Activated CD8-positive, alpha-beta memory T cell treated with anti-CD3 and anti-CD28 coated beads for 1 hour (primary cell): Measurements from ENCODE around the gene COCH.
"Not testable (repeated sequence)": the region's sequence is repeated elsewhere in the genome, so short reads cannot be mapped to it uniquely, and the experiment has no call there.

Source experiments
- DNase-seq, 2 donors: peaks; one replicate each; pipeline ENCODE4 v3.0.0-alpha.2; 2020; ENCODE audit warnings: low read depth in 1 of 2; ENCODE audit errors: extremely low read depth in 1 of 2

Gene COCH

DNA sequence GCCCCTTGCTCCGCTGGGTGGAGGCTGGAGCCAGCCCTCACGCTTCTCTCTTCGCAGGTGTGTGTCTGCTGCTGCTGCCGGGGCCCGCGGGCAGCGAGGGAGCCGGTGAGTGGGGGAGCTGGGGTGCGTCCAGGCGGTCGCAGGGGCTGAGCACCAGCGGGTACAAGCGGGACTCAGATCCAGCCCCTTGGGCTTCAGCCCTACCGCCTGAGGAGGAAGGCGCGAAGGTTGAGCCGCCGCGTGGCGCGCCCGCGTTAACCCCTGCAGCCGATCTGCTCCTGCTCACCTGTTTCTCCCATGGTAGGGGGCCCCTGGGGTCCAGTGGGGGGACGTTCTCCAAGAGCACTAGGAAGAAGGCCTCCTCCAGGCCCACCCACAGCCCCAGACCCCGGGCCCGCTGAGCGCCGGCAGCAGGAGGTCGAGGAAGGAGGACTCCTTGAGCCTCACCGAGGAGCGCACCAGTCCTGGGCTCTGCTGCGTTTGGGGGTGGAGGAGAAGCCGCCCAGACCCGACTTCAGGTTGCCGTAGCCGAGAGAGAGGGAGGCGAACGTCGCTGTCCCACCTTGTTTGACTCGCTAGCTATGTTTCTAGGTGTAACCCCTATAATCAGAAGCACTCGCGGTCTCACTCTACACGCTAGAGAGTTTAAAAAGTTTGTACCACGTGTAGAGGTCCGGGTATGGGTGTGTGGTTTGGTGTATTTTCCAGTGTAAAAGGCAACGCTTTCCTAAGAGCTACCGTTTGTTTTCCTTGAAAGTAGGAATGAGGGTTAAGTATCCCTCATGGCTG is 834 bp downstream of the COCH start:
- DNase-seq, result no peak

DNA sequence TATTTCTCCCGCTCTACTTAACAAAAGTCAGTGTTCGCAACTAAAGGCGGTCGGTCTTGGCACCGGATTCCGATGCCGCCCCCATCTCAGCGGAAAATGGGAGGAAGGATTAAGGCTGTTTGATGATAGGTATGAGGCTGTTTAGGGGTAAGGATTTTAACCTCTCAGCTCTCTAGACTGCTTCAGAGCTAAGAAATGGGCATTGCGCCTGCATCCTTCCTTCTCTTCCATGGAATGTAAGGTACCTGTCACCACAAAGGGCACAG is 1.4 kb downstream of the COCH start:
- no peak for DNase-seq

- DNase-seq, result no peak
Measured at GRCh38 chr14:30876692-30877091, 2.3 kb downstream of the COCH start.

DNA sequence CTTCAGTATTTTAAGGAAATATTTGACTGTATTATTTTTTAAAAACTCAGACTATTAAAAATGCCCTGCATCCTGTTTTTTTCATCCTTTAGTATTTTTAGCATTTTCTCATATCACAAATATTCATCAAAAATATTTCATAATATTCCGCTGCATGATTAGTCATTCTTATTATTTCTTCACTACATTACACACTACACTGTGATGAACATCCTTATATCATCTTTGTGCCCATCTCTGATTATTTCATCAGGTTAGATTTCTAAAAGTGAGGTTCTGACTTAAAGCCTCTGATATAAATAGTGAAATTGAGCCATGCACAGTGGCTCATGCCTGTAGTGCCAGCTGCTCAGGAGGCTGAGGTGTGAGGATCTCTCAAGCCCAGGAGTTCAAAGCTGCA is 8.1 kb downstream of the COCH start:
- no peak for DNase-seq

DNA sequence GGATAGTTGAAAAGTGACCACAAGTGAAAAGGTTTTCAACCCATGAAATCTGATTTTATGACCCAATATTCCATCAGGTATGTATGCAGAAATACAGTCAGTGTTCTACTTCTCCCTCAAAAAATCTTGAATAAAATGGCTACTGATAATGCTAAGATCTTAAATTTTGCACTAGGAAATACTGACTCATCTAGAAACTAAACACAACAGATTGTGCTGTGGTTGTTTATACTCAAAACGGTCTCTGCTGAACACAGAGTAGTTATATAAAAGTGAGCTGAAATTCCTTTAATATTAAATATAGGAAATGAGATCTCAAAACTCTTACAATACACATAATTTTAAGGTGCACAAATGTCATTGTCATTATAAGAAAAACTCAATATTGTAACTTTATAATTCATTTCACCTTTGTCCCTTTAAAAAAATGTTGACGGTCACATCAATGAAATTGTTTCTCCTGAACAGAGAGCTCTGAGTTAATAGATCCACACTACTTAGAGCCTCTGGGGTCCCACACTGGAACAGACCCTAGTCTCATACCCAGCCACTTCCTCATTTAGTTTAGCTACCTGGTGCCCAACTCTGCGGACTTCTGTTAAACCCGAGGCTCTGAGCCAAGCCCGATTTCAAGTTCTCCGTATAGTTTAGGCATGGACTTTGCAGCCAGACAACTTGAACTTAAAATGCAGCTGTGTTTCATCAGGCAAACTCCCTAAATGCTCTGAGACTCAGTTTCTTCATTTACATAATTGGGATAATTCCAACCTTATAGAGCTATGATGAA is 9.3 kb downstream of the COCH start:
- DNase-seq, result no peak

- no peak for DNase-seq
Measured at GRCh38 chr14:30884901-30885300, 10.5 kb downstream of the COCH start.

GRCh38 chr14:30885840-30886740 is 11.7 kb downstream of the COCH start:
- DNase-seq, result no peak

GRCh38 chr14:30888480-30889243 is 14.3 kb downstream of the COCH start:
- DNase-seq, result no peak

GRCh38 chr14:30889244-30889594 is 14.9 kb downstream of the COCH start:
- no peak for DNase-seq

DNA sequence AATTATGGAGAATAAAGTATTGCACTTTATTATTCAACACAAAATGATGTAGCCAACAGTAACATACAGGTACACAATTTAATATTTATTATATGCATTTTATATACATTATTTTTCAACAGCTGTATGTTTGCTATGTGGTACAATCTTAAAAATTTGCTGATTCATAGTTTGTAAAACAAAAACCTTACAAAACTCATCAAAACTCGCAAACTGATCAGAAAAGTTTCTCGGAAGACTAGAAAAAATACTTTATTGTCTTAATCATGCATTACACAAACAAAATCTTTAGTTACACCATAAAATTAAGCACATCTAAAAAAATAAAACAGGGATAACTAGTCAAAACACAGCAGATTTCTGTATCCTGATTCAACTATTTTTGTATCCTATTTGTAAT is 19.5 kb downstream of the COCH start:
- DNase-seq, result no peak

GRCh38 chr14:30894923-30895515 is 20.7 kb downstream of the COCH start:
- no peak for DNase-seq

DNA sequence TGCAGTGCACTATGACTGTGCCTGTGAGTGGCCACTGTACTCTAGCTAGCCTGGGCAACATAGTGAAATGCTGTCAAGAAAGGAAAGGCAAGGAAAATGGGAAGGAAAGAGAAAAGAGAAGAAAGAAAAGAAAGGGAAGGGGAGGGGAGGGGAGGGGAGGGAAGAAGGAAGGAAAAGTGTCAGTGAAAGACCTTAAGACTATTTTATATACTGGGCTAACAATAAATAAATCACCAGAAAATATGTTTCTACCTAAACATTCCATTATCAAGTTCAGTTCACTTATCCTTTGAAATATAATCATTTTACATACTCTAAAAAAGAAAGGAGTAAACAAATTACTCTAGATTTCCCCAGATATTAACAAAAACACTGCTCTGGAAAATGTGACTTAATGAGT is 22.1 kb downstream of the COCH start:
- DNase-seq, result no peak

GRCh38 chr14:30897121-30897520 is 22.8 kb downstream of the COCH start:
- DNase-seq, result not testable (repeated sequence)

- DNase-seq, result no peak
Measured at GRCh38 chr14:30903285-30904124, 29.1 kb downstream of the COCH start.

DNA sequence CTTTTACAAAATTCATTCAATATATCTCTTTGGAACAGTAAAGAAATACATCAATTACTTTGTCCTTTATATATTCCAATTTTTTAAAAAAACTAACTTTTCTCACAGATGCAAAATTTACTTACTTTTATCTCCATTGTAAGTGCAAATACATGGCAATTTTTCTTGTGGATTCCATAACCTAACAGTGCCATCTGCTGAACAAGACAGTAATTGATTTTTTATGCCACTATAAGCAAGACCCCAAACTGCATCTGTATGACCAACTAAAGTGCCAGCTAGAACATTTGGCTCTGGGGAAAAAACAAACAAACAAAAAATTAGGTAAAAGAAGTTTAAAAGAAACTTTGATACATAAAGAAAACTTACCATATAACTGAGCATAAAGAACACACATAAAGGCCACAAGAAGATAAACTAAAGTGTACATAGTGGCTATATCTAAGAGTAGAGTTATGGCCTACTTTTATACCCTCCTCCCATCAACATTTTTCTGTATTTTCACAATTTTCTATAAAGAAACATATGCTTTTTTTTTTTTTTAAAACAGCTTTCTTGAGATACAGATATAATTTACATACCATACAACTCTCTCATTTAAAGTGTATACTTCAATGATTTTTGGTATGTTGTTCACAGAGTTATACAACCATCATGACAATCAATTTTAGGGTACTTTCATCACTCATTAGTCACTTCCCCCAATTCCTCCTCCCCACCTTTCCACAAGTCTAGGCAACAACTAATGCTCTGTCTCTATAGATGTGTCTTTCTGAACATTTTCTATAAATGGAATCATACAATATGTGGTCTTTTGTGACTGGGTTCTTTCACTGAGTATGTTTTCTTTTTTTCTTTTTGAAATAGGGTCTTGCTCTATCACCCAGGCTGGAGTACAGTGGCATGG is 32.6 kb downstream of the COCH start:
- DNase-seq, result no peak

GRCh38 chr14:30907659-30908057 is 33.3 kb downstream of the COCH start:
- DNase-seq, result no peak

- DNase-seq, result no peak
Measured at GRCh38 chr14:30908826-30909225, 34.5 kb downstream of the COCH start.

- DNase-seq, result no peak
Measured at GRCh38 chr14:30914812-30915211, 40.5 kb downstream of the COCH start.

GRCh38 chr14:30915596-30915995 is 41.2 kb downstream of the COCH start:
- no peak for DNase-seq
